DND-41 (cell line): ENCODE data around the gene JAK1.

ENCODE experiments used
- EZH2 ChIP-seq: IDR thresholded peaks from 3 replicates; pipeline ENCODE4 v1.6.1; 2012; ENCODE audit warnings: borderline replicate concordance, low read depth, mild to moderate bottlenecking, moderate library complexity, low read length, inconsistent platforms; ENCODE audit not compliant: severe bottlenecking
- TF ChIP-seq, protein P1 (sequence below): IDR thresholded peaks from 2 replicates; pipeline ENCODE4 v1.5.1; 2012; ENCODE audit warnings: borderline replicate concordance, low read length, moderate library complexity, mild to moderate bottlenecking; ENCODE audit not compliant: poor library complexity, severe bottlenecking; ENCODE audit errors: extremely low read depth

- TF ChIP-seq, protein P1, sequence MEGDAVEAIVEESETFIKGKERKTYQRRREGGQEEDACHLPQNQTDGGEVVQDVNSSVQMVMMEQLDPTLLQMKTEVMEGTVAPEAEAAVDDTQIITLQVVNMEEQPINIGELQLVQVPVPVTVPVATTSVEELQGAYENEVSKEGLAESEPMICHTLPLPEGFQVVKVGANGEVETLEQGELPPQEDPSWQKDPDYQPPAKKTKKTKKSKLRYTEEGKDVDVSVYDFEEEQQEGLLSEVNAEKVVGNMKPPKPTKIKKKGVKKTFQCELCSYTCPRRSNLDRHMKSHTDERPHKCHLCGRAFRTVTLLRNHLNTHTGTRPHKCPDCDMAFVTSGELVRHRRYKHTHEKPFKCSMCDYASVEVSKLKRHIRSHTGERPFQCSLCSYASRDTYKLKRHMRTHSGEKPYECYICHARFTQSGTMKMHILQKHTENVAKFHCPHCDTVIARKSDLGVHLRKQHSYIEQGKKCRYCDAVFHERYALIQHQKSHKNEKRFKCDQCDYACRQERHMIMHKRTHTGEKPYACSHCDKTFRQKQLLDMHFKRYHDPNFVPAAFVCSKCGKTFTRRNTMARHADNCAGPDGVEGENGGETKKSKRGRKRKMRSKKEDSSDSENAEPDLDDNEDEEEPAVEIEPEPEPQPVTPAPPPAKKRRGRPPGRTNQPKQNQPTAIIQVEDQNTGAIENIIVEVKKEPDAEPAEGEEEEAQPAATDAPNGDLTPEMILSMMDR = no peak
- TF ChIP-seq EZH2 = no peak
Measured at GRCh38 chr1:64941461-64942117, 24.8 kb downstream of the JAK1 start.
